GM12878 (cell line): ENCODE data around the gene SGMS1. TPM values are rescaled to one million over a fixed set of nuclear protein-coding genes. Genes with fewer than 3 reads are reported as not detected.

Experiments used
- ATAC-seq: fragments of 200-7000 bp; cut with Tn5 transposase; 3 replicates; pipeline ENCODE4 v1.9.1; 2020; ENCODE audit warnings: mild to moderate bottlenecking, moderate library complexity
- BruUV-seq: library from RNA; stranded (reverse); fragments of 400-500 nt; replicated peaks from 2 replicates; lab custom pipeline; 2021; lab: Mats Ljungman, UMichigan
- CTCF ChIA-PET: fragments of 300-600 bp; sonication (Branson Sonifier 250); formaldehyde crosslinking; extraction: SDS; loops from one replicate; lab custom pipeline; 2021; ENCODE audit warnings: inconsistent platforms; lab: Yijun Ruan, JAX
- POLR2A ChIA-PET: fragments of 350-600 bp; formaldehyde crosslinking; extraction: SDS; loops from one replicate; lab custom pipeline; 2021; ENCODE audit warnings: inconsistent platforms; lab: Charles Lee
- RAD21 ChIA-PET: fragments of 300-600 bp; sonication (Branson Sonifier 250); formaldehyde crosslinking; loops from one replicate; lab custom pipeline; 2023; ENCODE audit warnings: antibody characterized with exemption; ENCODE audit not compliant: unreplicated experiment; lab: Charles Lee
- SMC1A ChIA-PET: fragments of 300-600 bp; sonication (Branson Sonifier 250); formaldehyde crosslinking; loops from one replicate; lab custom pipeline; 2023; ENCODE audit not compliant: unreplicated experiment, uncharacterized antibody; lab: Charles Lee
- DNase-seq: peaks from one replicate; pipeline ENCODE4 v3.0.0-alpha.2; 2011; ENCODE audit warnings: low read depth, low spot score
- FAIRE-seq: peaks from 3 replicates; lab custom pipeline; 2011; peaks lifted over from hg19 to GRCh38; lab: Jason Lieb, UNC
- H2AFZ ChIP-seq: 2 replicates; pipeline ENCODE4 v1.6.0; 2011; ENCODE audit warnings: low read depth, low read length, control low read depth; ENCODE audit not compliant: control insufficient read depth
- H3K27ac ChIP-seq: 2 replicates; pipeline ENCODE4 v1.5.1; 2011; ENCODE audit warnings: control low read depth; ENCODE audit not compliant: control insufficient read depth, insufficient read depth
- H3K27me3 ChIP-seq, 2 experiments: replicated peaks in 1 of 2; 2 replicates each; pipeline versions ENCODE4 v1.6.0 to v1.6.1; 2011; ENCODE audit warnings: low read length in 1 of 2; ENCODE audit not compliant: control insufficient read depth in 2 of 2, insufficient read depth in 2 of 2
- H3K36me3 ChIP-seq, 2 experiments: 2 replicates each; pipeline ENCODE4 v1.5.1; 2011; ENCODE audit warnings: low read length in 1 of 2; ENCODE audit not compliant: control insufficient read depth in 2 of 2, insufficient read depth in 2 of 2
- H3K4me1 ChIP-seq: 2 replicates; pipeline ENCODE4 v1.6.1; 2011; ENCODE audit warnings: mild to moderate bottlenecking, low read length, moderate library complexity, mixed read lengths; ENCODE audit not compliant: control insufficient read depth, insufficient read depth
- H3K4me2 ChIP-seq: 2 replicates; pipeline ENCODE4 v1.6.0; 2011; ENCODE audit warnings: control low read depth; ENCODE audit not compliant: control insufficient read depth, insufficient read depth
- H3K4me3 ChIP-seq: fragments of 200-600 bp; sonication (generic); 2 replicates; pipeline ENCODE4 v1.5.1; 2016
- H3K79me2 ChIP-seq: 2 replicates; pipeline ENCODE4 v1.6.0; 2011; ENCODE audit warnings: low read length; ENCODE audit not compliant: control insufficient read depth, insufficient read depth
- H3K9ac ChIP-seq: 2 replicates; pipeline ENCODE4 v1.8.0; 2011; ENCODE audit warnings: low read length, control low read depth, mixed read lengths; ENCODE audit not compliant: control insufficient read depth, insufficient read depth
- H3K9me3 ChIP-seq: replicated peaks from 3 replicates; pipeline ENCODE4 v1.5.1; 2011; ENCODE audit warnings: mild to moderate bottlenecking, low read length; ENCODE audit not compliant: control insufficient read depth, insufficient read depth
- H4K20me1 ChIP-seq: 2 replicates; pipeline ENCODE4 v1.6.0; 2011; ENCODE audit not compliant: control insufficient read depth, insufficient read depth
- CREM ChIP-seq: IDR thresholded peaks from 2 replicates; pipeline ENCODE4 v1.6.1; 2014; ENCODE audit warnings: antibody characterized with exemption, low read depth
- CTCF ChIP-seq, 3 experiments: IDR thresholded peaks in 2 of 3; conservative IDR thresholded peaks in 1 of 3; 2 replicates each; pipeline ENCODE4 v1.5.1; 2011; ENCODE audit warnings: low read depth in 3 of 3, low read length in 3 of 3, mild to moderate bottlenecking in 3 of 3, control low read depth in 2 of 3, moderate library complexity in 2 of 3, inconsistent platforms in 1 of 3, mixed read lengths in 1 of 3; ENCODE audit not compliant: control insufficient read depth in 2 of 3, insufficient read depth in 1 of 3; ENCODE audit errors: extremely low read depth in 1 of 3
- ETV6 ChIP-seq, 2 experiments: fragments of 450-650 bp in 1 of 2; IDR thresholded peaks in 1 of 2; conservative IDR thresholded peaks in 1 of 2; 2 replicates each; pipeline ENCODE4 v1.6.1; 2014; ENCODE audit warnings: antibody characterized with exemption in 1 of 2, borderline replicate concordance in 1 of 2, low read depth in 1 of 2, mild to moderate bottlenecking in 1 of 2, moderate library complexity in 1 of 2
- HSF1 ChIP-seq: fragments of 150-350 bp; IDR thresholded peaks from 2 replicates; pipeline ENCODE4 v1.6.1; 2014; ENCODE audit warnings: mild to moderate bottlenecking, low read depth, low read length
- KAT2A ChIP-seq: conservative IDR thresholded peaks from 2 replicates; pipeline ENCODE4 v1.6.1; 2011; ENCODE audit warnings: low read depth, low read length; ENCODE audit not compliant: control insufficient read depth
- MTA3 ChIP-seq: IDR thresholded peaks from 2 replicates; pipeline ENCODE4 v1.6.1; 2012; ENCODE audit warnings: low read length, inconsistent platforms, borderline replicate concordance
- PML ChIP-seq: IDR thresholded peaks from 2 replicates; pipeline ENCODE4 v1.6.1; 2012; ENCODE audit warnings: low read length, inconsistent platforms
- POU2F2 ChIP-seq: IDR thresholded peaks from 3 replicates; pipeline ENCODE4 v1.6.1; 2011; ENCODE audit warnings: low read depth, mild to moderate bottlenecking, low read length, borderline replicate concordance
- SKIL ChIP-seq: fragments of 450-650 bp; IDR thresholded peaks from 2 replicates; pipeline ENCODE4 v1.6.1; 2017; ENCODE audit warnings: mild to moderate bottlenecking, low read depth, inconsistent platforms; ENCODE audit not compliant: poor library complexity, severe bottlenecking
- SREBF2 ChIP-seq: IDR thresholded peaks from 2 replicates; pipeline ENCODE4 v1.6.1; 2012; ENCODE audit warnings: mild to moderate bottlenecking, low read length
- SRF ChIP-seq, 2 experiments: IDR thresholded peaks; 2 replicates each; pipeline ENCODE4 v1.6.1; 2011; ENCODE audit warnings: low read depth in 2 of 2, low read length in 2 of 2, mild to moderate bottlenecking in 1 of 2, moderate library complexity in 1 of 2
- SUZ12 ChIP-seq: fragments of 200-600 bp; sonication (generic); IDR thresholded peaks from one replicate; pipeline ENCODE4 v1.6.1; 2018; ENCODE audit warnings: antibody characterized with exemption, mild to moderate bottlenecking; ENCODE audit not compliant: unreplicated experiment
- WGBS: methylation state at CpG from one replicate; pipeline ENCODE4 v1.1.6; 2016; ENCODE audit warnings: low lambda C conversion rate; ENCODE audit not compliant: insufficient replicate concordance, insufficient coverage; ENCODE audit errors: missing lambda C conversion rate; 5-methylcytosine and 5-hydroxymethylcytosine counted together
- in situ Hi-C: fragments of 300-500 bp; cut with MboI; formaldehyde crosslinking; loops from 9 replicates; pipeline ENCODE4 v1.14.3; 2018; ENCODE audit warnings: mixed read lengths
- intact Hi-C: fragments of 100-400 bp; cut with micrococcal nuclease; formaldehyde crosslinking; loops from one replicate; pipeline ENCODE4 v1.14.2; 2022; ENCODE audit not compliant: unreplicated experiment
- polyA plus RNA-seq, 11 experiments: library from polyadenylated mRNA; depleted of rRNA in 4 of 11; unstranded in 6 of 11; stranded (reverse) in 5 of 11; fragments of >200 nt; fragmentation: Nextera tagmentation in 4 of 11; fragmentation: Illumina TruSeq in 1 of 11; extraction: Ambion mirVana in 4 of 11; extraction: Trizol in 1 of 11; gene quantifications; 1 replicate in 1 of 11; 2 replicates in 10 of 11; pipeline versions ENCODE4 v1.2.1 to v1.2.3, GENCODE V29; 2011 to 2016; ENCODE audit warnings: inconsistent platforms in 2 of 11, missing spikeins in 2 of 11, low read depth in 1 of 11
- total RNA-seq, 4 experiments: library from RNA; depleted of rRNA in 3 of 4; stranded (reverse); fragments of >200 nt in 3 of 4; fragmentation: Illumina TruSeq in 1 of 4; extraction: Trizol in 1 of 4; gene quantifications; 2 replicates each; pipeline versions ENCODE4 v1.2.1 to v1.2.3, GENCODE V29; 2013 to 2021

The SGMS1 gene
- total and polyA plus RNA-seq, 10 of the 15 experiments (the other 5 are each of a cell fraction or from before 2014, with no cell fraction given) = 1.4 to 14.5 (median 4.9) TPM

- no peak for FAIRE-seq
- no TSS peak for BruUV-seq
- no peak overlapping the region for H2AFZ ChIP-seq
- WGBS = 95% methylated on average over 2 of the region's 2 CpGs
- CTCF ChIA-PET = interaction anchor here (1.0 kb wide), 1 partner anchor 16 kb away, joined by 3 read pairs; no protein-coding TSS in a partner anchor
- DNase-seq = no peak
- no peak overlapping the region for H3K4me3 ChIP-seq
- SMC1A ChIA-PET = interaction anchor here (0.7 to 1.8 kb wide), 7 partner anchors 10 to 228 kb away, joined by 3 to 6 read pairs (median 3); no protein-coding TSS in a partner anchor
- H3K9ac ChIP-seq = no peak overlapping the region
- TF ChIP-seq POU2F2 (no peak), CTCF (IDR thresholded peaks at IDR 0.05 in 2 of 3, conservative IDR thresholded peaks at IDR 0.05 in 1 of 3; ENCODE audit: control insufficient read depth in 2 of 3, extremely low read depth in 1 of 3, insufficient read depth in 1 of 3, low read depth in 3 of 3, low read length in 3 of 3) (no peak), ETV6 (conservative IDR thresholded peaks at IDR 0.05 in 1 of 2, IDR thresholded peaks at IDR 0.05 in 1 of 2; ENCODE audit: borderline replicate concordance in 1 of 2, low read depth in 1 of 2) (no peak), SUZ12 (no peak), SKIL (no peak), CREM (no peak), SRF (IDR thresholded peaks at IDR 0.05; ENCODE audit: low read depth in 2 of 2, low read length in 2 of 2) (no peak), HSF1 (no peak), MTA3 (no peak), PML (no peak), KAT2A (no peak), SREBF2 (no peak)
- POLR2A ChIA-PET = interaction anchor here (0.5 kb wide), 1 partner anchor 163 kb away, joined by 3 read pairs; no protein-coding TSS in a partner anchor
- RAD21 ChIA-PET = interaction anchor here (0.8 to 1.9 kb wide), 3 partner anchors 23 to 34 kb away, joined by 3 to 5 read pairs (median 4); no protein-coding TSS in a partner anchor
- H3K4me2 ChIP-seq = no peak overlapping the region
- intact Hi-C loops = no loop called here
- H3K79me2 ChIP-seq = no peaks in the 10 kb centered on the region; the same call in 1 of the 2 replicates
- H3K36me3 ChIP-seq = no peaks in the 10 kb centered on the region; a peak in 1 of 4 replicates
- H3K27ac ChIP-seq = no peak overlapping the region
- peaks cover 11% of the 10 kb centered on the region; the same call in 2 of the 3 replicates for H3K9me3 ChIP-seq
- ATAC-seq = no peak
- in situ Hi-C loops = no loop called here
- H3K27me3 ChIP-seq = no peaks in the 10 kb centered on the region
- no peaks in the 10 kb centered on the region for H4K20me1 ChIP-seq
- peaks cover 24% of the 10 kb centered on the region for H3K4me1 ChIP-seq
Measured at GRCh38 chr10:50473756-50474155, 150.0 kb downstream of the SGMS1 start.
